HepG2 (cell line): ENCODE results near the gene RTN4RL2. TPM values are rescaled to one million over a fixed set of nuclear protein-coding genes. Genes with fewer than 3 reads are reported as not detected.

Experiments
- GMEB2 ChIP-seq: IDR thresholded peaks from 2 replicates; pipeline ENCODE4 v1.6.1; 2016; ENCODE audit warnings: missing biosample characterization, missing genetic modification reagents, low read depth
- HMGXB4 ChIP-seq, 2 experiments: sonication (generic) in 1 of 2; formaldehyde crosslinking in 1 of 2; IDR thresholded peaks; 2 replicates each; pipeline versions ENCODE4 v1.4.0 to v1.6.1; 2018 to 2020; ENCODE audit warnings: missing genetic modification reagents in 2 of 2, borderline replicate concordance in 1 of 2, low read depth in 1 of 2, mild to moderate bottlenecking in 1 of 2, missing biosample characterization in 1 of 2
- IKZF5 ChIP-seq: IDR thresholded peaks from 2 replicates; pipeline ENCODE4 v1.6.1; 2018; ENCODE audit warnings: missing genetic modification reagents, mild to moderate bottlenecking, missing compliant biosample characterization
- LBX2 ChIP-seq: sonication (generic); formaldehyde crosslinking; IDR thresholded peaks from 2 replicates; pipeline ENCODE4 v1.5.0; 2020; ENCODE audit warnings: missing genetic modification reagents, mild to moderate bottlenecking, borderline replicate concordance
- MLXIP ChIP-seq: sonication (generic); formaldehyde crosslinking; IDR thresholded peaks from 2 replicates; pipeline ENCODE4 v1.9.0; 2021; ENCODE audit warnings: missing genetic modification reagents, borderline replicate concordance
- MTA3 ChIP-seq: sonication (generic); formaldehyde crosslinking; IDR thresholded peaks from 2 replicates; pipeline ENCODE4 v1.4.0; 2020; ENCODE audit warnings: missing genetic modification reagents
- NONO ChIP-seq, 2 experiments: fragments of 450-650 bp in 1 of 2; sonication (generic) in 1 of 2; formaldehyde crosslinking in 1 of 2; IDR thresholded peaks in 1 of 2; conservative IDR thresholded peaks in 1 of 2; 2 replicates each; pipeline versions ENCODE4 v1.6.1 to v1.8.0; 2017 to 2022; ENCODE audit warnings: mild to moderate bottlenecking in 1 of 2, missing genetic modification reagents in 1 of 2, moderate library complexity in 1 of 2
- PATZ1 ChIP-seq: sonication (generic); formaldehyde crosslinking; IDR thresholded peaks from 2 replicates; pipeline ENCODE4 v1.4.0; 2020; ENCODE audit warnings: missing genetic modification reagents
- POLR2AphosphoS2 ChIP-seq: IDR thresholded peaks from 2 replicates; pipeline ENCODE4 v1.6.1; 2011; ENCODE audit warnings: low read depth, low read length, improper control_type of control experiment
- RCOR2 ChIP-seq: IDR thresholded peaks from 2 replicates; pipeline ENCODE4 v1.6.1; 2016; ENCODE audit warnings: missing biosample characterization, missing genetic modification reagents
- SMARCC2 ChIP-seq: fragments of 450-650 bp; IDR thresholded peaks from 2 replicates; pipeline ENCODE4 v1.6.1; 2017; ENCODE audit warnings: antibody characterized with exemption, mild to moderate bottlenecking
- TMF1 ChIP-seq: sonication (generic); formaldehyde crosslinking; IDR thresholded peaks from 2 replicates; pipeline ENCODE4 v1.8.1; 2022; ENCODE audit warnings: low read depth, missing genetic modification reagents
- ZNF292 ChIP-seq: sonication (generic); formaldehyde crosslinking; IDR thresholded peaks from 2 replicates; pipeline ENCODE4 v1.8.1; 2022; ENCODE audit warnings: mild to moderate bottlenecking, low read depth, missing genetic modification reagents, borderline replicate concordance
- ZNF331 ChIP-seq: sonication (generic); formaldehyde crosslinking; IDR thresholded peaks from 2 replicates; pipeline ENCODE4 v1.4.0; 2020; ENCODE audit warnings: missing genetic modification reagents
- ZNF333 ChIP-seq: sonication (generic); formaldehyde crosslinking; IDR thresholded peaks from 2 replicates; pipeline ENCODE4 v1.4.0; 2020; ENCODE audit warnings: mild to moderate bottlenecking, missing genetic modification reagents, borderline replicate concordance
- ZNF337 ChIP-seq: sonication (generic); formaldehyde crosslinking; IDR thresholded peaks from 2 replicates; pipeline ENCODE4 v1.5.1; 2020; ENCODE audit warnings: missing genetic modification reagents, low read depth, mild to moderate bottlenecking, borderline replicate concordance
- ZNF556 ChIP-seq: sonication (generic); formaldehyde crosslinking; IDR thresholded peaks from 2 replicates; pipeline ENCODE4 v1.4.0; 2020; ENCODE audit warnings: mild to moderate bottlenecking, missing genetic modification reagents, borderline replicate concordance
- polyA plus RNA-seq, 8 experiments: library from polyadenylated mRNA; depleted of rRNA in 3 of 8; stranded (reverse) in 7 of 8; unstranded in 1 of 8; fragments of >200 nt; fragmentation: Illumina TruSeq in 4 of 8; extraction: Trizol in 4 of 8; gene quantifications; 2 replicates each; pipeline versions ENCODE4 v1.2.1 to v1.2.3, GENCODE V29; 2011 to 2016; ENCODE audit warnings: low read depth in 4 of 8, missing spikeins in 1 of 8, mixed read lengths in 1 of 8; ENCODE audit not compliant: insufficient read depth in 1 of 8
- total RNA-seq, 5 experiments: library from RNA; depleted of rRNA; stranded (reverse); fragments of >200 nt; fragmentation: Illumina TruSeq; extraction: Trizol; gene quantifications; 2 replicates each; pipeline ENCODE4 v1.2.3, GENCODE V29; 2016; ENCODE audit warnings: low read depth in 1 of 5

RTN4RL2 gene
- total and polyA plus RNA-seq, 2 of the 13 experiments (the other 11 are each of a cell fraction or from before 2014, with no cell fraction given): 1.3 to 4.3 TPM

- TF ChIP-seq PATZ1 (CRISPR knock-in tag) (peak; percentile 98), LBX2 (no peak), ZNF337 (CRISPR knock-in tag) (no peak), ZNF556 (no peak), RCOR2 (CRISPR knock-in tag) (no peak), ZNF292 (CRISPR knock-in tag) (no peak; the same call in 1 of the 2 replicates), HMGXB4 (CRISPR knock-in tag; IDR thresholded peaks at IDR 0.05; ENCODE audit: borderline replicate concordance in 1 of 2, low read depth in 1 of 2) (peak in 1 of 2 experiments; percentile 67; a peak in 1 of 4 replicates), TMF1 (CRISPR knock-in tag) (peak; percentile 30; the same call in 1 of the 2 replicates), NONO (IDR thresholded peaks at IDR 0.05) (no peak), NONO (CRISPR knock-in tag; conservative IDR thresholded peaks at IDR 0.05) (peak; percentile 65), POLR2AphosphoS2 (no peak), MTA3 (CRISPR knock-in tag) (no peak), MLXIP (CRISPR knock-in tag) (no peak), GMEB2 (CRISPR knock-in tag) (no peak), ZNF331 (CRISPR knock-in tag) (no peak; the same call in 1 of the 2 replicates), IKZF5 (CRISPR knock-in tag) (no peak; the same call in none of the 2 replicates), SMARCC2 (no peak), ZNF333 (CRISPR knock-in tag) (no peak)
Observed at GRCh38 chr11:57514538-57515331, 54.4 kb downstream of the RTN4RL2 start (continued).
